Stimulated activated effector memory CD8-positive, alpha-beta T cell treated with anti-CD3 and anti-CD28 coated beads, Interleukin-12 subunit alpha, Interleukin-12 subunit beta, amount 100 ng/mL, for 72 hours (primary cell): ENCODE data around the gene HEPACAM2.

Source experiments
- ATAC-seq: fragments of 150-1000 bp; cut with Tn5 transposase; 2 replicates; pipeline ENCODE4 v1.10.0; 2021
- DNase-seq, 2 donors: peaks; one replicate each; pipeline ENCODE4 v3.0.0; 2021 to 2022; ENCODE audit warnings: low spot score in 2 of 2
- H3K27ac Mint-ChIP-seq: one replicate; pipeline ENCODE4 v1.8.0; 2022; ENCODE audit warnings: mild to moderate bottlenecking, mixed read lengths
- H3K36me3 Mint-ChIP-seq: one replicate; pipeline ENCODE4 v1.8.0; 2022; ENCODE audit warnings: mild to moderate bottlenecking, mixed read lengths
- H3K4me1 Mint-ChIP-seq: one replicate; pipeline ENCODE4 v1.8.0; 2022; ENCODE audit warnings: mixed read lengths
- H3K4me3 Mint-ChIP-seq: one replicate; pipeline ENCODE4 v1.8.0; 2022; ENCODE audit warnings: mild to moderate bottlenecking, mixed read lengths
- H3K9me3 Mint-ChIP-seq: one replicate; pipeline ENCODE4 v1.8.0; 2022; ENCODE audit warnings: mixed read lengths

The HEPACAM2 gene

DNA sequence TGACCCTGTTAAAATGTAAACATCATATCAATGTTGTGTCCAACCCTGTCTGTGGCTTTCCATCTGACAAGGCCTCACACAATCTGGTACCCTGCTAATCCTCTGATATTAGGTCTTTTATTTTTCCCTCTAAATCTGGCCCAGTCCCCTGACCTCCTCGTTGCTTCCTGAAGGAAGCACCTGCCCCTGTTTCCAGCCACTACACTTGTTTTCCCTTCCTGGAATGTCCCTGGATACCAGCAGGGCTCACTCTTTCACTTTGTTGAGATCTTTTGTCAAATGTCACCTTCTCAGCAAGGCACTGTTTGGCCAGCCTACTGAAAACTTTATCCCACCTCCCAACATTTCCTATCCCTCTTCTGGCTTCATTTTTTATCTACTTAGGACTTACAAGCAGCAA is 80.2 kb downstream of the HEPACAM2 start:
- H3K9me3 Mint-ChIP-seq, result peaks cover 5% of the 10 kb centered on the region

GRCh38 chr7:93145354-93145753 is 80.9 kb downstream of the HEPACAM2 start:
- H3K27ac Mint-ChIP-seq, result no peak overlapping the region
- peaks cover 33% of the 10 kb centered on the region for H3K4me1 Mint-ChIP-seq
- H3K9me3 Mint-ChIP-seq, result peaks cover 5% of the 10 kb centered on the region
- ATAC-seq, result no peak
- DNase-seq, result no peak
- peaks cover 40% of the 10 kb centered on the region for H3K36me3 Mint-ChIP-seq
- no peak overlapping the region for H3K4me3 Mint-ChIP-seq

More for the DNA sequence above, 80.2 kb downstream of the HEPACAM2 start:
- DNase-seq (no peak), ATAC-seq (no peak)
- peaks cover 40% of the 10 kb centered on the region for H3K36me3 Mint-ChIP-seq
- H3K4me3 Mint-ChIP-seq, result peak overlapping the region; percentile 75
- peak overlapping the region; percentile 98 for H3K27ac Mint-ChIP-seq
- peaks cover 33% of the 10 kb centered on the region for H3K4me1 Mint-ChIP-seq

- Mint-ChIP-seq H3K9me3 (peaks cover 4% of the 10 kb centered on the region), H3K4me3 (no peak overlapping the region), H3K27ac (no peak overlapping the region), H3K4me1 (peaks cover 20% of the 10 kb centered on the region), H3K36me3 (peaks cover 49% of the 10 kb centered on the region)
- ATAC-seq (no peak), DNase-seq (no peak)
Observed at GRCh38 chr7:93142127-93142526, 84.1 kb downstream of the HEPACAM2 start.

DNA sequence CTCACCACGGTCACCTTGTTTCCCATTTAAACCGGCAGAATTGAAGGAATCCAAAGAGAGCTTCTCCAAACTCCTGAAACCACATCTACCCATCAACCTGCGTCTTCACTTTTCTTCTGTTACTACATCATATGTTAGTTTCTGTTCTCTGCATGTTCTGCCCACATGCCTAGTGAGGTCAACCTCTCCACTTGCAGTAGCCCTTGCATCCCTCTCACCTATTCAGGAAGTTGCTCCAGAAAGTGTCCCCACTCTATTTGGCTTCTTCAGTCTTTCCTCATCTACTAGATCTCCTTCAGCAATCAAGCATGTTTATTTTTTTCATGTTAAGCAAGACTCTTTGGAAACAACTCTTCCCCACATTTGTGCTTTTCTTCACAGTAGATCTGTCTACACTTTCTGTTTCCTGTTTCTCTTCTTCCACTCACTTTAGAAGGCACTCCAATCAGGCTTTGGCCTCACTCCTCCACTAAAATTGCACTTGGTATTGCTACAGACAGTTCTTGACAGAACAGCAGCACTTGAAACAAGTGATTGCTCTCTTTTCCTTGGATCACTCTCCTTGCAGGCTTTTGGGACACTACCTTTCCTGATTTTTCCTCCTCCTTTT is 85.6 kb downstream of the HEPACAM2 start:
- ATAC-seq (no peak), DNase-seq (no peak)
- H3K9me3 Mint-ChIP-seq, result peaks cover 5% of the 10 kb centered on the region
- H3K36me3 Mint-ChIP-seq, result peaks cover 55% of the 10 kb centered on the region
- H3K4me1 Mint-ChIP-seq, result peaks cover 8% of the 10 kb centered on the region
- H3K27ac Mint-ChIP-seq, result no peak overlapping the region
- H3K4me3 Mint-ChIP-seq, result no peak overlapping the region

- Mint-ChIP-seq H3K27ac (no peak overlapping the region), H3K4me1 (peaks cover 5% of the 10 kb centered on the region)
Observed at GRCh38 chr7:93138576-93138975, 87.7 kb downstream of the HEPACAM2 start.

More at GRCh38 chr7:93138576-93138975, 87.7 kb downstream of the HEPACAM2 start:
- no peak overlapping the region for H3K4me3 Mint-ChIP-seq
- DNase-seq, result no peak
- no peak for ATAC-seq
- H3K36me3 Mint-ChIP-seq, result peaks cover 46% of the 10 kb centered on the region
- peaks cover 14% of the 10 kb centered on the region for H3K9me3 Mint-ChIP-seq
